Stimulated activated naive B cell treated with anti-CD40 and anti-IgM and Interleukin-4, amounts not matched to agents 10 μg/mL and 1 μg/mL and 100 μg/mL, for 72 hours (primary cell): ENCODE results near the gene ACER3.
A peak's percentile ranks its signal among the peaks of the same experiment; 100 is the strongest.
"Not testable (repeated sequence)": the region's sequence is repeated elsewhere in the genome, so short reads cannot be mapped to it uniquely, and the experiment has no call there.

ENCODE experiments used
- ATAC-seq, 2 donors: fragments of 150-1000 bp; cut with Tn5 transposase; replicated peaks; 2 replicates each; pipeline ENCODE4 v1.10.0; 2021; ENCODE audit warnings: moderate library complexity in 1 of 2
- DNase-seq: peaks from one replicate; pipeline ENCODE4 v3.0.0; 2021
- H3K27ac Mint-ChIP-seq: one replicate; pipeline ENCODE4 v1.8.0; 2022; ENCODE audit warnings: mild to moderate bottlenecking, mixed read lengths
- H3K27me3 Mint-ChIP-seq, 2 donors: one replicate each; pipeline ENCODE4 v1.8.0; 2022; ENCODE audit warnings: mixed read lengths in 2 of 2
- H3K36me3 Mint-ChIP-seq, 2 donors: one replicate each; pipeline ENCODE4 v1.8.0; 2022; ENCODE audit warnings: mixed read lengths in 2 of 2, mild to moderate bottlenecking in 1 of 2
- H3K4me1 Mint-ChIP-seq, 2 donors: one replicate each; pipeline ENCODE4 v1.8.0; 2022; ENCODE audit warnings: mixed read lengths in 2 of 2, mild to moderate bottlenecking in 1 of 2
- H3K4me3 Mint-ChIP-seq, 2 donors: one replicate each; pipeline ENCODE4 v1.8.0; 2022; ENCODE audit warnings: mild to moderate bottlenecking in 2 of 2, mixed read lengths in 2 of 2, moderate library complexity in 1 of 2
- H3K9me3 Mint-ChIP-seq, 2 donors: one replicate each; pipeline ENCODE4 v1.8.0; 2022; ENCODE audit warnings: mixed read lengths in 2 of 2, mild to moderate bottlenecking in 1 of 2

ACER3 gene

GRCh38 chr11:77044356-77044755 is 183.6 kb downstream of the ACER3 start:
- ATAC-seq: no peak
- H3K36me3 Mint-ChIP-seq: peaks cover 2 to 9% of the 10 kb centered on the region in 2 donors

GRCh38 chr11:77044886-77045285 is 184.2 kb downstream of the ACER3 start:
- H3K9me3 Mint-ChIP-seq: no peaks in the 10 kb centered on the region

More at GRCh38 chr11:77044356-77044755, 183.6 kb downstream of the ACER3 start:
- Mint-ChIP-seq H3K27ac (no peak overlapping the region), H3K4me3 (no peak overlapping the region), H3K4me1 (peaks cover 9 to 33% of the 10 kb centered on the region in 2 donors), H3K9me3 (no peaks in the 10 kb centered on the region), H3K27me3 (peaks cover 42 to 60% of the 10 kb centered on the region in 2 donors)
- no peak for DNase-seq

GRCh38 chr11:77046060-77046501 is 185.4 kb downstream of the ACER3 start:
- Mint-ChIP-seq H3K27ac (no peak overlapping the region), H3K27me3 (peaks cover 33 to 44% of the 10 kb centered on the region in 2 donors), H3K4me3 (peak overlapping the region in 1 of 2 donors; percentile 22), H3K9me3 (no peaks in the 10 kb centered on the region), H3K36me3 (peaks cover under 1 to 2% of the 10 kb centered on the region in 2 donors), H3K4me1 (peaks cover 6 to 17% of the 10 kb centered on the region in 2 donors)
- DNase-seq: no peak
- ATAC-seq: peak; percentile 58 to 61

More at GRCh38 chr11:77044886-77045285, 184.2 kb downstream of the ACER3 start:
- Mint-ChIP-seq H3K4me1 (peaks cover 9 to 29% of the 10 kb centered on the region in 2 donors), H3K4me3 (no peak overlapping the region), H3K27ac (no peak overlapping the region), H3K36me3 (peaks cover 2 to 9% of the 10 kb centered on the region in 2 donors), H3K27me3 (peaks cover 42 to 55% of the 10 kb centered on the region in 2 donors)
- DNase-seq: no peak
- ATAC-seq: no peak

GRCh38 chr11:77047007-77047927 is 186.5 kb downstream of the ACER3 start:
- H3K27ac Mint-ChIP-seq: peak overlapping the region; percentile 20
- H3K27me3 Mint-ChIP-seq: peaks cover 24 to 36% of the 10 kb centered on the region in 2 donors
- ATAC-seq: peak; percentile 91 to 92
- peaks cover 0 to 2% of the 10 kb centered on the region in 2 donors for H3K36me3 Mint-ChIP-seq
- peak overlapping the region; percentile 50 to 58 for H3K4me3 Mint-ChIP-seq
- peak; percentile 77 for DNase-seq
- no peaks in the 10 kb centered on the region for H3K9me3 Mint-ChIP-seq
- H3K4me1 Mint-ChIP-seq: peaks cover 6 to 16% of the 10 kb centered on the region in 2 donors

GRCh38 chr11:77047928-77048446 is 187.3 kb downstream of the ACER3 start:
- ATAC-seq: peak in 1 of 2 donors; percentile 4
- not testable (repeated sequence) for H3K4me3 Mint-ChIP-seq, H3K36me3 Mint-ChIP-seq, H3K27ac Mint-ChIP-seq, DNase-seq, H3K9me3 Mint-ChIP-seq
- Mint-ChIP-seq H3K4me1 (peaks cover 6 to 16% of the 10 kb centered on the region in 2 donors), H3K27me3 (peaks cover 19 to 37% of the 10 kb centered on the region in 2 donors)

- no peak overlapping the region for H3K4me3 Mint-ChIP-seq
- H3K27ac Mint-ChIP-seq: no peak overlapping the region
- H3K4me1 Mint-ChIP-seq: peaks cover 6 to 16% of the 10 kb centered on the region in 2 donors
- no peak for DNase-seq
- peaks cover 0 to 2% of the 10 kb centered on the region in 2 donors for H3K36me3 Mint-ChIP-seq
- H3K9me3 Mint-ChIP-seq: no peaks in the 10 kb centered on the region
- no peak for ATAC-seq
- peaks cover 14 to 35% of the 10 kb centered on the region in 2 donors for H3K27me3 Mint-ChIP-seq
These were observed 188.3 kb downstream of the ACER3 start for GRCh38 chr11:77049026-77049425.

GRCh38 chr11:77051511-77051910 is 190.8 kb downstream of the ACER3 start:
- Mint-ChIP-seq H3K36me3 (peaks cover 4 to 6% of the 10 kb centered on the region in 2 donors), H3K4me1 (peaks cover 3 to 8% of the 10 kb centered on the region in 2 donors), H3K27ac (no peak overlapping the region), H3K9me3 (peaks cover 2 to 4% of the 10 kb centered on the region in 2 donors), H3K4me3 (no peak overlapping the region), H3K27me3 (peaks cover 12 to 23% of the 10 kb centered on the region in 2 donors)
- no peak for DNase-seq
- no peak for ATAC-seq

- Mint-ChIP-seq H3K4me3 (no peak overlapping the region), H3K27me3 (peaks cover 12 to 23% of the 10 kb centered on the region in 2 donors), H3K4me1 (no peaks in the 10 kb centered on the region), H3K9me3 (peaks cover 4 to 8% of the 10 kb centered on the region in 2 donors), H3K27ac (no peak overlapping the region), H3K36me3 (peaks cover 4 to 9% of the 10 kb centered on the region in 2 donors)
- DNase-seq (no peak), ATAC-seq (no peak)
These were observed 191.8 kb downstream of the ACER3 start for GRCh38 chr11:77052518-77052917.

GRCh38 chr11:77053217-77054015 is 192.7 kb downstream of the ACER3 start:
- no peak for ATAC-seq

GRCh38 chr11:77054084-77054483 is 193.4 kb downstream of the ACER3 start:
- Mint-ChIP-seq H3K27ac (no peak overlapping the region), H3K36me3 (peaks cover 4 to 9% of the 10 kb centered on the region in 2 donors), H3K27me3 (peaks cover 12 to 27% of the 10 kb centered on the region in 2 donors), H3K4me3 (no peak overlapping the region), H3K4me1 (no peaks in the 10 kb centered on the region), H3K9me3 (peaks cover 4 to 8% of the 10 kb centered on the region in 2 donors)
- DNase-seq (no peak), ATAC-seq (no peak)

More at GRCh38 chr11:77053217-77054015, 192.7 kb downstream of the ACER3 start:
- H3K4me1 Mint-ChIP-seq: no peaks in the 10 kb centered on the region
- H3K9me3 Mint-ChIP-seq: peaks cover 4 to 8% of the 10 kb centered on the region in 2 donors
- no peak for DNase-seq
- H3K36me3 Mint-ChIP-seq: peaks cover 4 to 9% of the 10 kb centered on the region in 2 donors
- no peak overlapping the region for H3K27ac Mint-ChIP-seq
- peaks cover 12 to 23% of the 10 kb centered on the region in 2 donors for H3K27me3 Mint-ChIP-seq
- no peak overlapping the region for H3K4me3 Mint-ChIP-seq

- no peaks in the 10 kb centered on the region for H3K4me1 Mint-ChIP-seq
- peaks cover 4 to 9% of the 10 kb centered on the region in 2 donors for H3K36me3 Mint-ChIP-seq
- peaks cover 4 to 8% of the 10 kb centered on the region in 2 donors for H3K9me3 Mint-ChIP-seq
- peaks cover 16 to 34% of the 10 kb centered on the region in 2 donors for H3K27me3 Mint-ChIP-seq
- H3K4me3 Mint-ChIP-seq: no peak overlapping the region
- DNase-seq (no peak), ATAC-seq (no peak)
- H3K27ac Mint-ChIP-seq: no peak overlapping the region
These were observed 194.4 kb downstream of the ACER3 start for GRCh38 chr11:77055101-77055561.

GRCh38 chr11:77055913-77056312 is 195.2 kb downstream of the ACER3 start:
- H3K9me3 Mint-ChIP-seq: peaks cover 4 to 8% of the 10 kb centered on the region in 2 donors
- no peak overlapping the region for H3K4me3 Mint-ChIP-seq
- no peak overlapping the region for H3K27ac Mint-ChIP-seq
- no peaks in the 10 kb centered on the region for H3K4me1 Mint-ChIP-seq
- ATAC-seq (no peak), DNase-seq (no peak)
- peaks cover 16 to 42% of the 10 kb centered on the region in 2 donors for H3K27me3 Mint-ChIP-seq
- H3K36me3 Mint-ChIP-seq: peaks cover 4 to 9% of the 10 kb centered on the region in 2 donors

- ATAC-seq (no peak), DNase-seq (no peak)
- H3K4me3 Mint-ChIP-seq: no peak overlapping the region
- no peak overlapping the region for H3K27ac Mint-ChIP-seq
- peaks cover 4 to 9% of the 10 kb centered on the region in 2 donors for H3K36me3 Mint-ChIP-seq
- peaks cover 16 to 42% of the 10 kb centered on the region in 2 donors for H3K27me3 Mint-ChIP-seq
- peaks cover 4 to 8% of the 10 kb centered on the region in 2 donors for H3K9me3 Mint-ChIP-seq
- H3K4me1 Mint-ChIP-seq: no peaks in the 10 kb centered on the region
These were observed 196.2 kb downstream of the ACER3 start for GRCh38 chr11:77056814-77057402.
